K562 (cell line): ENCODE measurements around the gene INTS6L. TPM values are rescaled to one million over a fixed set of nuclear protein-coding genes. Genes with fewer than 3 reads are reported as not detected.

Source experiments
- ATAC-seq: fragments of 200-7000 bp; cut with Tn5 transposase; 3 replicates; pipeline ENCODE4 v1.9.1; 2020; ENCODE audit warnings: moderate library complexity
- BruUV-seq: library from RNA; stranded (reverse); fragments of 400-500 nt; replicated peaks from 2 replicates; lab custom pipeline; 2021; lab: Mats Ljungman, UMichigan
- CTCF ChIA-PET: fragments of 300-600 bp; formaldehyde crosslinking; extraction: SDS; loops from one replicate; lab custom pipeline; 2021; ENCODE audit warnings: low intra/inter-chr PET ratio; lab: Yijun Ruan, JAX
- POLR2A ChIA-PET: fragments of 300-600, 350-650 bp; sonication (Branson Sonifier 250); formaldehyde crosslinking; extraction: SDS; loops from one replicate; lab custom pipeline; 2021; ENCODE audit warnings: antibody characterized with exemption, inconsistent platforms; lab: Yijun Ruan, JAX
- DNase-seq, 4 experiments: peaks; one replicate each; pipeline versions ENCODE4 v3.0.0 to v3.0.0-alpha.2; 2011 to 2018; ENCODE audit warnings: low spot score in 3 of 4, mixed read lengths in 3 of 4; ENCODE audit errors: extremely low read depth in 1 of 4
- FAIRE-seq: peaks from 2 replicates; lab custom pipeline; 2011; peaks lifted over from hg19 to GRCh38; lab: Jason Lieb, UNC
- H2AFZ ChIP-seq: 2 replicates; pipeline ENCODE4 v1.6.0; 2011; ENCODE audit warnings: low read depth, low read length, control low read depth, inconsistent platforms
- H3K27ac ChIP-seq: fragments of 200-600 bp; 3 replicates; pipeline ENCODE4 v1.8.0; 2011; ENCODE audit warnings: low read depth, mild to moderate bottlenecking, control low read depth, inconsistent platforms, low read length, moderate library complexity, mixed read lengths; ENCODE audit errors: extremely low read depth
- H3K27me3 ChIP-seq, 2 experiments: fragments of 300-600 bp in 1 of 2; 2 replicates in 1 of 2; 3 replicates in 1 of 2; pipeline versions ENCODE4 v1.6.0 to v1.8.0; 2011; ENCODE audit warnings: inconsistent platforms in 2 of 2, low read length in 2 of 2, mild to moderate bottlenecking in 1 of 2, mixed read lengths in 1 of 2, moderate library complexity in 1 of 2; ENCODE audit not compliant: control insufficient read depth in 2 of 2, insufficient read depth in 2 of 2
- H3K36me3 ChIP-seq: fragments of 300-600 bp; 3 replicates; pipeline ENCODE4 v1.8.0; 2011; ENCODE audit warnings: mild to moderate bottlenecking, low read length, inconsistent platforms; ENCODE audit not compliant: control insufficient read depth, insufficient read depth
- H3K4me1 ChIP-seq, 2 experiments: fragments of 200-600 bp in 1 of 2; replicated peaks in 1 of 2; 2 replicates in 1 of 2; 3 replicates in 1 of 2; pipeline versions ENCODE4 v1.5.1 to v1.8.0; 2011; ENCODE audit warnings: inconsistent platforms in 2 of 2, low read length in 2 of 2, mild to moderate bottlenecking in 1 of 2, mixed read lengths in 1 of 2, moderate library complexity in 1 of 2; ENCODE audit not compliant: control insufficient read depth in 2 of 2, insufficient read depth in 2 of 2
- H3K4me2 ChIP-seq: 2 replicates; pipeline ENCODE4 v1.6.1; 2011; ENCODE audit warnings: low read length, control low read depth, inconsistent platforms, mixed read lengths; ENCODE audit not compliant: insufficient read depth
- H3K4me3 ChIP-seq: fragments of 200-600 bp; sonication (generic), shearing (Covaris generic); 2 replicates; pipeline ENCODE4 v1.5.1; 2016; ENCODE audit warnings: control low read depth, inconsistent platforms
- H3K79me2 ChIP-seq: fragments of 200-600 bp; 3 replicates; pipeline ENCODE4 v1.8.0; 2011; ENCODE audit warnings: low read length, inconsistent platforms; ENCODE audit not compliant: control insufficient read depth, insufficient read depth
- H3K9ac ChIP-seq, 2 experiments: 2 replicates each; pipeline versions ENCODE4 v1.6.0 to v1.6.1; 2011; ENCODE audit warnings: low read depth in 2 of 2, low read length in 2 of 2, control low read depth in 1 of 2, inconsistent platforms in 1 of 2, mild to moderate bottlenecking in 1 of 2, mixed read lengths in 1 of 2; ENCODE audit not compliant: insufficient read depth in 1 of 2
- H3K9me1 ChIP-seq: one replicate; pipeline ENCODE4 v1.6.0; 2011; ENCODE audit warnings: inconsistent platforms, mild to moderate bottlenecking, low read length, moderate library complexity; ENCODE audit not compliant: control insufficient read depth, insufficient read depth
- H3K9me3 ChIP-seq: replicated peaks from 2 replicates; pipeline ENCODE4 v1.5.1; 2011; ENCODE audit warnings: low read depth, low read length, inconsistent platforms; ENCODE audit not compliant: control insufficient read depth, insufficient read depth
- H4K20me1 ChIP-seq: replicated peaks from 2 replicates; pipeline ENCODE4 v1.6.1; 2011; ENCODE audit warnings: low read length, inconsistent platforms, mixed read lengths; ENCODE audit not compliant: control insufficient read depth, insufficient read depth
- BRF1 ChIP-seq: IDR thresholded peaks from 3 replicates; pipeline ENCODE4 v1.6.1; 2011; ENCODE audit warnings: borderline replicate concordance, mild to moderate bottlenecking; ENCODE audit not compliant: insufficient read length; ENCODE audit errors: extremely low read depth
- NR2C2 ChIP-seq, 2 experiments: fragments of 200-800 bp in 1 of 2; sonication (Bioruptor generic) in 1 of 2; sonication (generic) in 1 of 2; formaldehyde crosslinking in 1 of 2; IDR thresholded peaks; 2 replicates each; pipeline versions ENCODE4 v1.6.1 to v1.8.0; 2016 to 2022; ENCODE audit warnings: mild to moderate bottlenecking in 1 of 2, missing compliant biosample characterization in 1 of 2, missing genetic modification characterization in 1 of 2, missing genetic modification reagents in 1 of 2
- SIRT6 ChIP-seq: IDR thresholded peaks from one replicate; pipeline ENCODE4 v1.6.1; 2012; ENCODE audit warnings: low read depth, mild to moderate bottlenecking, control low read depth, inconsistent platforms, low read length, moderate library complexity
- WGBS: fragments of 100-300 bp; shearing (Covaris generic); methylation state at CpG from one replicate; pipeline ENCODE4 v1.1.6; 2016; ENCODE audit warnings: low coverage, mixed read lengths; ENCODE audit not compliant: insufficient coverage; ENCODE audit errors: missing lambda C conversion rate; 5-methylcytosine and 5-hydroxymethylcytosine counted together
- in situ Hi-C: fragments of 300-500 bp; cut with MboI; formaldehyde crosslinking; loops from 4 replicates; pipeline ENCODE4 v1.15.0; 2018; ENCODE audit warnings: inconsistent platforms, mixed read lengths
- intact Hi-C: fragments of 100-400 bp; cut with micrococcal nuclease; formaldehyde crosslinking; loops from 2 replicates; pipeline ENCODE4 v1.14.2; 2022
- polyA plus RNA-seq, 8 experiments: library from polyadenylated mRNA; depleted of rRNA in 4 of 8; stranded (reverse) in 5 of 8; unstranded in 3 of 8; fragments of >200 nt; fragmentation: Nextera tagmentation in 2 of 8; fragmentation: Illumina TruSeq in 1 of 8; extraction: Ambion mirVana in 2 of 8; extraction: Trizol in 1 of 8; gene quantifications; 2 replicates each; pipeline versions ENCODE4 v1.2.1 to v1.2.3, GENCODE V29; 2011 to 2014; ENCODE audit warnings: inconsistent platforms in 1 of 8, missing spikeins in 1 of 8
- total RNA-seq, 7 experiments: library from RNA; depleted of rRNA in 6 of 7; stranded (reverse); fragments of >200 nt in 6 of 7; fragmentation: Illumina TruSeq in 2 of 7; extraction: Trizol in 2 of 7; gene quantifications; 2 replicates each; pipeline versions ENCODE4 v1.2.1 to v1.2.3, GENCODE V29; 2011 to 2021; ENCODE audit warnings: low replicate concordance in 1 of 7
- TF ChIP-seq, protein P1 (sequence below): fragments of 150-350 bp; conservative IDR thresholded peaks from 2 replicates; pipeline ENCODE4 v1.6.1; 2014; ENCODE audit warnings: low read length

The INTS6L gene
- total and polyA plus RNA-seq, 9 of the 15 experiments (the other 6 are each of a cell fraction or from before 2014, with no cell fraction given) = 6.1 to 44.9 (median 21.9) TPM

DNA sequence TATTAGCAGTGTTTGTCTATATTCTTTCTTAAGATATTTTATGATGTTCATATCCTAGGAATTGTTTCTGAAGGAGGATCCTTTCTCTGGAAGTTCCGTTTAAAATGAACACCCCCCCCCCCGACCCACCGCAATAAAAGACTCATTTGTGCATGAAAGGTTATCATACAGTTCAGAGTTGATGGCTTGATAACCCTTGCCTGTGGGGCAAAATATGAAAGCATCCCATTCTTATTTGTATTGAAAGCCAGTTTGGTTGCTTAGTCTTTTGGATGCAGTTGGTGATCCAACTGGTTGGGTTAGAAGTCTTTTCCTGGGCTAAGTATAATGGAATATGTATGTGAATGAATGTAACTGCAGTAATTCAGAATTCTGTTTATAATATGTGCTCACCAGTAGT lies 8.3 kb downstream of the INTS6L start:
- Histone ChIP-seq H2AFZ (no peak overlapping the region), H3K36me3 (peaks cover 22% of the 10 kb centered on the region), H4K20me1 (no peaks in the 10 kb centered on the region), H3K9me1 (no peaks in the 10 kb centered on the region), H3K27ac (peak overlapping the region; percentile 53; the same call in 2 of the 3 replicates), H3K27me3 (no peaks in the 10 kb centered on the region), H3K9me3 (no peaks in the 10 kb centered on the region), H3K4me1 (peaks cover 11 to 63% of the 10 kb centered on the region in 2 experiments; a peak in 4 of 5 replicates), H3K79me2 (peaks cover 100% of the 10 kb centered on the region), H3K4me2 (peak overlapping the region; percentile 14), H3K9ac (peak overlapping the region in 1 of 2 experiments; percentile 64; a peak in 2 of 4 replicates), H3K4me3 (no peak overlapping the region)
- in situ Hi-C loops (no loop called here), intact Hi-C loops (no loop called here)
- DNase-seq (no peak), FAIRE-seq (no peak)
- CTCF ChIA-PET = no interaction called here
- no TSS peak for BruUV-seq
- WGBS = 4% methylated on average over 3 of the region's 3 CpGs
- POLR2A ChIA-PET = interaction anchor here (0.9 kb wide), 2 partner anchors 9 to 11 kb away, joined by 3 to 5 read pairs; partner anchors contain the start of gene INTS6L
- TF ChIP-seq SIRT6 (no peak), NR2C2 (CRISPR knock-in tag; IDR thresholded peaks at IDR 0.05) (no peak), NR2C2 (tag; IDR thresholded peaks at IDR 0.05) (0 out of 2 replicates have a peak, but pooled peaks have one; percentile 16), BRF1 (no peak)
- TF ChIP-seq, protein P1, sequence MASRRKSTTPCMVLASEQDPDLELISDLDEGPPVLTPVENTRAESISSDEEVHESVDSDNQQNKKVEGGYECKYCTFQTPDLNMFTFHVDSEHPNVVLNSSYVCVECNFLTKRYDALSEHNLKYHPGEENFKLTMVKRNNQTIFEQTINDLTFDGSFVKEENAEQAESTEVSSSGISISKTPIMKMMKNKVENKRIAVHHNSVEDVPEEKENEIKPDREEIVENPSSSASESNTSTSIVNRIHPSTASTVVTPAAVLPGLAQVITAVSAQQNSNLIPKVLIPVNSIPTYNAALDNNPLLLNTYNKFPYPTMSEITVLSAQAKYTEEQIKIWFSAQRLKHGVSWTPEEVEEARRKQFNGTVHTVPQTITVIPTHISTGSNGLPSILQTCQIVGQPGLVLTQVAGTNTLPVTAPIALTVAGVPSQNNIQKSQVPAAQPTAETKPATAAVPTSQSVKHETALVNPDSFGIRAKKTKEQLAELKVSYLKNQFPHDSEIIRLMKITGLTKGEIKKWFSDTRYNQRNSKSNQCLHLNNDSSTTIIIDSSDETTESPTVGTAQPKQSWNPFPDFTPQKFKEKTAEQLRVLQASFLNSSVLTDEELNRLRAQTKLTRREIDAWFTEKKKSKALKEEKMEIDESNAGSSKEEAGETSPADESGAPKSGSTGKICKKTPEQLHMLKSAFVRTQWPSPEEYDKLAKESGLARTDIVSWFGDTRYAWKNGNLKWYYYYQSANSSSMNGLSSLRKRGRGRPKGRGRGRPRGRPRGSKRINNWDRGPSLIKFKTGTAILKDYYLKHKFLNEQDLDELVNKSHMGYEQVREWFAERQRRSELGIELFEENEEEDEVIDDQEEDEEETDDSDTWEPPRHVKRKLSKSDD = no peak
- TF ChIP-seq, all 486 proteins: peak for 1
- ATAC-seq = no peak
